Jurkat, Clone E6-1 (cell line): ENCODE results near the gene NID2.

Source experiments
- DNase-seq: peaks from one replicate; pipeline ENCODE4 v3.0.0-alpha.2; 2011; ENCODE audit warnings: low read depth, low spot score
- H3K4me3 ChIP-seq: 2 replicates; pipeline ENCODE4 v1.5.1; 2011; ENCODE audit warnings: mild to moderate bottlenecking, low read length, control low read depth, moderate library complexity

Gene NID2

GRCh38 chr14:52082903-52083302 is 14.0 kb upstream of the NID2 start:
- DNase-seq, result no peak
- H3K4me3 ChIP-seq, result no peak overlapping the region

GRCh38 chr14:52081964-52082363 is 13.1 kb upstream of the NID2 start:
- no peak overlapping the region for H3K4me3 ChIP-seq
- DNase-seq, result no peak

- DNase-seq, result no peak
- H3K4me3 ChIP-seq, result no peak overlapping the region
Measured at GRCh38 chr14:52080808-52081755, 12.2 kb upstream of the NID2 start.

GRCh38 chr14:52080158-52080800 is 11.4 kb upstream of the NID2 start:
- no peak for DNase-seq
- no peak overlapping the region for H3K4me3 ChIP-seq

- H3K4me3 ChIP-seq, result no peak overlapping the region
- no peak for DNase-seq
Measured at GRCh38 chr14:52079239-52079959, 10.5 kb upstream of the NID2 start.

GRCh38 chr14:52078721-52079120 is 9.9 kb upstream of the NID2 start:
- no peak overlapping the region for H3K4me3 ChIP-seq
- no peak for DNase-seq

- no peak overlapping the region for H3K4me3 ChIP-seq
- no peak for DNase-seq
Measured at GRCh38 chr14:52078095-52078531, 9.3 kb upstream of the NID2 start.

GRCh38 chr14:52077256-52077979 is 8.6 kb upstream of the NID2 start:
- no peak overlapping the region for H3K4me3 ChIP-seq
- no peak for DNase-seq

GRCh38 chr14:52076334-52076733 is 7.5 kb upstream of the NID2 start:
- no peak for DNase-seq

GRCh38 chr14:52075371-52075770 is 6.5 kb upstream of the NID2 start:
- DNase-seq, result no peak

More at GRCh38 chr14:52076334-52076733, 7.5 kb upstream of the NID2 start:
- no peak overlapping the region for H3K4me3 ChIP-seq

GRCh38 chr14:52073251-52073650 is 4.4 kb upstream of the NID2 start:
- no peak overlapping the region for H3K4me3 ChIP-seq

More at GRCh38 chr14:52075371-52075770, 6.5 kb upstream of the NID2 start:
- H3K4me3 ChIP-seq, result no peak overlapping the region

GRCh38 chr14:52072266-52072780 is 3.5 kb upstream of the NID2 start:
- no peak overlapping the region for H3K4me3 ChIP-seq
- DNase-seq, result no peak

More at GRCh38 chr14:52073251-52073650, 4.4 kb upstream of the NID2 start:
- DNase-seq, result peak; percentile 29

GRCh38 chr14:52071675-52072074 is 2.8 kb upstream of the NID2 start:
- H3K4me3 ChIP-seq, result no peak overlapping the region
- DNase-seq, result no peak

- no peak overlapping the region for H3K4me3 ChIP-seq
- no peak for DNase-seq
Measured at GRCh38 chr14:52070051-52070431, 1.2 kb upstream of the NID2 start.

- H3K4me3 ChIP-seq, result no peak overlapping the region
- no peak for DNase-seq
Measured at GRCh38 chr14:52069307-52070050, 620 bp upstream of the NID2 start.

- H3K4me3 ChIP-seq, result peak overlapping the region; percentile 28; the same call in 1 of the 2 replicates
- no peak for DNase-seq
Measured at GRCh38 chr14:52067873-52068614, 815 bp downstream of the NID2 start.

- no peak overlapping the region for H3K4me3 ChIP-seq
- no peak for DNase-seq
Measured at GRCh38 chr14:52064174-52064573, 4.7 kb downstream of the NID2 start.
